Measurements from ENCODE around the gene MR1. TPM values are rescaled to one million over a fixed set of nuclear protein-coding genes. Genes with fewer than 3 reads are reported as not detected.

The MR1 gene
- total RNA-seq (10 to 100 TPM in 1 of 6 donors, 1 to 10 TPM in 5; 2.7 to 11.3 (median 3.9) TPM), polyA plus RNA-seq (1 to 10 TPM; 1.1 to 2.5 TPM)

DNA sequence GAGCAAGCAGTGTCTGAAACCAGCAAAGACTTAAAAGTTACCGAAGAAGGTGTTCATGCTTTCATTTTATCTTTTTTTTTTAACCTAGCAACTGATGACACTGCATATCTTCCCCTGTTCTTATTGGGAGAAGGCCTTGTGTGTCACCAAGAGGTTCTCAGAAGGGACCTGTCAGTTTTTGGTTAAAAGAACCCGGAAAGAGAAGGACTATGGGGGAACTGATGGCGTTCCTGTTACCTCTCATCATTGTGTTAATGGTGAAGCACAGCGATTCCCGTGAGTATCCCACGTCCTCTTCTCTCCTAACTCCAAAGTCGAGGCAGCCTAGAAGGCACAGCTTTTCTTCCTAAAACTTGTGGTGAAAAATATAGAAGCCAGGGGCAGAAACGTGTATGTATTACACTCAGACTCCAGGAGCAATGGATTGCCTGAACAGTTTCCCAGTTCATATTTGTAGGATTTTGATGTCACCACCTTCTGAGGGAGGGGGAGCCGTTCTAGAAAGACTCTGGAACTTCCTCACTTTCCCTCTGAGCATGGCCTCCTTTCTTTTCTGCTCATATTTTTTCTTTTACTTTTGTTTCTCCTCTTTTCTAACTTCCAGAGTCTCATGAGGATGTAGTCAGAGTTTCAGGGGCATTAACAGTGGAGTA, at the start of gene MR1:
Gene MR1 (plus strand): TSS at position 185 of the 653 bp plus-strand sequence. CDS start 25 bp downstream, at position 210.
- WGBS, 2 donors, result 20 to 33% methylated on average over 9 of the region's 9 CpGs
- Histone ChIP-seq H3K36me3 (no peaks in the 10 kb centered on the region), H3K9me3 (no peaks in the 10 kb centered on the region), H3K4me3 (peak within 1 kb of the TSS in 3 of 4 donors; percentile 5 to 43 (median 23)), H3K27me3 (no peaks in the 10 kb centered on the region), H3K27ac (peak within 1 kb of the TSS; percentile 66 to 88 (median 78)), H3K4me1 (peaks cover 0 to 31% (median 0%) of the 10 kb centered on the region in 3 donors)
- peak; percentile 47 for FAIRE-seq
- peak; percentile 91 to 97 (median 92) for ATAC-seq
- DNase-seq, result peak in 2 of 6 donors; percentile 18 to 31
- TF ChIP-seq, protein P1, sequence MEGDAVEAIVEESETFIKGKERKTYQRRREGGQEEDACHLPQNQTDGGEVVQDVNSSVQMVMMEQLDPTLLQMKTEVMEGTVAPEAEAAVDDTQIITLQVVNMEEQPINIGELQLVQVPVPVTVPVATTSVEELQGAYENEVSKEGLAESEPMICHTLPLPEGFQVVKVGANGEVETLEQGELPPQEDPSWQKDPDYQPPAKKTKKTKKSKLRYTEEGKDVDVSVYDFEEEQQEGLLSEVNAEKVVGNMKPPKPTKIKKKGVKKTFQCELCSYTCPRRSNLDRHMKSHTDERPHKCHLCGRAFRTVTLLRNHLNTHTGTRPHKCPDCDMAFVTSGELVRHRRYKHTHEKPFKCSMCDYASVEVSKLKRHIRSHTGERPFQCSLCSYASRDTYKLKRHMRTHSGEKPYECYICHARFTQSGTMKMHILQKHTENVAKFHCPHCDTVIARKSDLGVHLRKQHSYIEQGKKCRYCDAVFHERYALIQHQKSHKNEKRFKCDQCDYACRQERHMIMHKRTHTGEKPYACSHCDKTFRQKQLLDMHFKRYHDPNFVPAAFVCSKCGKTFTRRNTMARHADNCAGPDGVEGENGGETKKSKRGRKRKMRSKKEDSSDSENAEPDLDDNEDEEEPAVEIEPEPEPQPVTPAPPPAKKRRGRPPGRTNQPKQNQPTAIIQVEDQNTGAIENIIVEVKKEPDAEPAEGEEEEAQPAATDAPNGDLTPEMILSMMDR (IDR thresholded peaks at IDR 0.05), result no peak
- intact Hi-C loops (cut with DNase I), result no loop called here

DNA sequence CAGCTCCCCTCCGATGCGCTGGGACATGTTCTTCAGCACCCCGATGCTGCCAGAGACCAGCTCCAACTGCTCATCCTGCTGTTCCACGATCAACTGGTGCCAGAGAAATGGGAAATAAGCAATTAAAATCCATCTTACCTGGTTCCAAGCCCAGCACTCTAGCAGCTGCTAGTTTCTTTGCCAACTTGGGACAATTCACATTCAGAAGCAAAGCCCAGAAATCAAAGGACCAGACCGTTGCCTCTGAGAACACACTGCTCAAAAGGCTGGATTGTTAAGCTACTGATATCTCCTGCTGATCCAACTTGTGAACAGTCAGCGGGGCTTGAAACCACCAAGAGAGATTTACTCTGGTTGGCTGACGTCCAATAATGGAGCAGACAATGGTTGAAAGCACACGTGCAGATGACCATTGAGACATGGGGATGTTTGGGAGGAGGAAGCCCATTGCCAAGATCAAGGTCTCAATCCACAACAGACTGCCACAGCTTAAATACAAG, 45.5 kb upstream of the MR1 start:
- no peak for DNase-seq
- Histone ChIP-seq H3K27ac (no peak overlapping the region), H3K36me3 (peaks cover 0 to 42% (median 4%) of the 10 kb centered on the region in 3 donors), H3K9me3 (no peaks in the 10 kb centered on the region), H3K4me1 (no peaks in the 10 kb centered on the region), H3K4me3 (no peak overlapping the region), H3K27me3 (no peaks in the 10 kb centered on the region)
- WGBS, 2 donors, result 82 to 85% methylated on average over 8 of the region's 8 CpGs
- TF ChIP-seq, protein P1 (IDR thresholded peaks at IDR 0.05), result no peak
- no peak for ATAC-seq
- intact Hi-C loops (cut with DNase I), result no loop called here
- FAIRE-seq, result no peak

DNA sequence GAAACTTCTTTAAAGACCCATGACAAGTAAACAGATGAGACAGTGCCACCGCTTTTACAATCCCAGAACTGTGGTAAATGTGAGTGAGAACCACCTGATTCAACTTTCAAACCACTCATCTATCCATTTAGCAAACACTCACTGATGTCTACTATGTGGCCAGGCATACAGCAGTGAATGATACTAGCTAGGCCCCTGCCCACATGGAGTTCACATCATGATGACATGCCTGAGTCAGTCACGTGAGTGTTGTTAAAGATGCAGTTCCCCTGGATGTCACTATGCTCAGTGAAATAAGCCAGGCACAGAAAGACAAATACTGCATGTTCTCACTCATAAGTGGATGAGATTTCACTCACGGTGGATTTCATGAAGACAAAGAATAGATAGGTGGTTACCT, 39.5 kb upstream of the MR1 start:
- Histone ChIP-seq H3K27me3 (no peaks in the 10 kb centered on the region), H3K4me1 (no peaks in the 10 kb centered on the region), H3K36me3 (peaks cover 0 to 7% (median 0%) of the 10 kb centered on the region in 3 donors), H3K9me3 (no peaks in the 10 kb centered on the region), H3K4me3 (no peak overlapping the region), H3K27ac (no peak overlapping the region)
- intact Hi-C loops (cut with DNase I), result no loop called here
- 82 to 83% methylated on average over 3 of the region's 3 CpGs for WGBS, 2 donors
- no peak for ATAC-seq
- no peak for DNase-seq
- TF ChIP-seq, protein P1 (IDR thresholded peaks at IDR 0.05), result no peak
- FAIRE-seq, result no peak

DNA sequence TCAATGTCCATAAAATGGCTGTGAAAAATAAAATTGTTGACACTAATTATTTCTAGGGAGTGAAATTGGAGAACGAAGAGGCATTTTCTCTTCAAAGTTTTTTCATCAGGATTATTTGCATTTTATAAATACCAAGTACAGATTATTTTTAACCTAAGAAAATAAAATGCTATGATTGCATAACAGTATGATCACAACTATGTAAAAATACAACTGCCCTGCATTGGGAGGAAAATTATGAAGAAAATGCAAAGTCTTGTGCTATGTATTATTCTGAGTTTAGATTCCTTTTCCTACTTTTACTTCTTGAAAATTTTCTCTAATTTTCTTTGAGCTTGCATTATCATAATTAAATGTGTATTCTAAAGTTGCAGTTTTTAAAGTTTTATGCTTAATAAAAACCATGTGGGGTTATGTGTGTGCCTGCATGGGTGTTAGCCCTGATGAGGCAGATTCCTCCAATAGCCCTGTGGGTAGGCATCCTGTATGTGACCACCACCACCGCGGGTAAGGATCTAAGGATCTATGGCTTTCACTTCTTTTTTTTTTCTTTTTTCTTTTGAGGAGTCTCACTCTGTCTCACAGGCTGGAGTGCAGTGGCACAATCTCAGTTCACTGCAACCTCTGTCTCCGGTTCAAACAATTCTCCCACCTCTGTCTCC, 35.8 kb upstream of the MR1 start:
- Histone ChIP-seq H3K27ac (no peak overlapping the region), H3K27me3 (no peaks in the 10 kb centered on the region), H3K4me1 (no peaks in the 10 kb centered on the region), H3K4me3 (no peak overlapping the region), H3K9me3 (no peaks in the 10 kb centered on the region), H3K36me3 (peaks cover 0 to 5% (median 0%) of the 10 kb centered on the region in 3 donors)
- intact Hi-C loops (cut with DNase I), result no loop called here
- WGBS, 2 donors, result 91 to 95% methylated on average over 4 of the region's 4 CpGs
- TF ChIP-seq, protein P1 (IDR thresholded peaks at IDR 0.05), result no peak
- no peak for ATAC-seq
- no peak for DNase-seq
- FAIRE-seq, result no peak
